Vagina (tissue), 2 donors: Measurements from ENCODE around the gene GSTA2.

Source experiments
- POLR2A ChIP-seq, 2 donors: fragments of 450-650 bp; IDR thresholded peaks; one replicate each; pipeline ENCODE4 v1.6.1; 2017; ENCODE audit warnings: antibody characterized with exemption in 2 of 2, mild to moderate bottlenecking in 2 of 2, moderate library complexity in 2 of 2
- POLR2AphosphoS5 ChIP-seq, 2 donors: sonication (generic); formaldehyde crosslinking; IDR thresholded peaks; one replicate each; pipeline ENCODE4 v1.9.0; 2017; ENCODE audit warnings: antibody characterized with exemption in 2 of 2, mild to moderate bottlenecking in 2 of 2, low read depth in 1 of 2; ENCODE audit not compliant: insufficient read depth in 1 of 2
- TF ChIP-seq, protein P1 (sequence below), 3 experiments: fragments of 450-650 bp in 2 of 3; fragments of 200-600 bp in 1 of 3; sonication (generic) in 1 of 3; IDR thresholded peaks; one replicate each; pipeline ENCODE4 v1.5.1; 2017 to 2019; ENCODE audit warnings: antibody characterized with exemption in 3 of 3, mild to moderate bottlenecking in 2 of 3, moderate library complexity in 2 of 3

DNA sequence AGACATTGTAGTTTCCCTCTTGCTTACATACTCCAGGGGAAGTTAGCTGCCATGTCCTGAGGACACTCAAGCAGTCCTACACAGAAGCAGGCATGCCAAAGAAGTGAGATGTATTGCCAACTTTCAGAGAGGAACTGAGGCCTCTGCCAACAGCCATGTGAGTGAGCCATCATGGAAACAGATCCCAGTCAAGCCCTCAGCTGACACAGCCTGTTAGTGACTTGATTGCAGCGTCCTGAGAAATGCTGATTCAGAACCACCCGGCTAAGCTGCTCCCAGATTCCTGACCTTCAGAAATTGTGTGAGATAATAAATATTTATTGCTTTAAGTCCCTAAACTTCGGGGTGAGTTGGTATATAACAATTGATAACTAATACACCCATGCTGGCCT is 38.1 kb downstream of the GSTA2 start:
- TF ChIP-seq, protein P1, sequence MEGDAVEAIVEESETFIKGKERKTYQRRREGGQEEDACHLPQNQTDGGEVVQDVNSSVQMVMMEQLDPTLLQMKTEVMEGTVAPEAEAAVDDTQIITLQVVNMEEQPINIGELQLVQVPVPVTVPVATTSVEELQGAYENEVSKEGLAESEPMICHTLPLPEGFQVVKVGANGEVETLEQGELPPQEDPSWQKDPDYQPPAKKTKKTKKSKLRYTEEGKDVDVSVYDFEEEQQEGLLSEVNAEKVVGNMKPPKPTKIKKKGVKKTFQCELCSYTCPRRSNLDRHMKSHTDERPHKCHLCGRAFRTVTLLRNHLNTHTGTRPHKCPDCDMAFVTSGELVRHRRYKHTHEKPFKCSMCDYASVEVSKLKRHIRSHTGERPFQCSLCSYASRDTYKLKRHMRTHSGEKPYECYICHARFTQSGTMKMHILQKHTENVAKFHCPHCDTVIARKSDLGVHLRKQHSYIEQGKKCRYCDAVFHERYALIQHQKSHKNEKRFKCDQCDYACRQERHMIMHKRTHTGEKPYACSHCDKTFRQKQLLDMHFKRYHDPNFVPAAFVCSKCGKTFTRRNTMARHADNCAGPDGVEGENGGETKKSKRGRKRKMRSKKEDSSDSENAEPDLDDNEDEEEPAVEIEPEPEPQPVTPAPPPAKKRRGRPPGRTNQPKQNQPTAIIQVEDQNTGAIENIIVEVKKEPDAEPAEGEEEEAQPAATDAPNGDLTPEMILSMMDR (IDR thresholded peaks at IDR 0.05), result no peak
- no peak for TF ChIP-seq POLR2AphosphoS5 (IDR thresholded peaks at IDR 0.05; ENCODE audit: insufficient read depth in 1 of 2, low read depth in 1 of 2)
- TF ChIP-seq POLR2A (IDR thresholded peaks at IDR 0.05), result no peak
